Activated CD8-positive, alpha-beta memory T cell treated with anti-CD3 and anti-CD28 coated beads for 4 hours (primary cell): ENCODE data around the gene HOXA10.

ENCODE experiments used
- DNase-seq, 2 donors: peaks; one replicate each; pipeline ENCODE4 v3.0.0-alpha.2; 2020; ENCODE audit warnings: low read depth in 2 of 2

The HOXA10 gene

GRCh38 chr7:27166531-27167505 is 7.3 kb downstream of the HOXA10 start:
- DNase-seq: no peak

- no peak for DNase-seq
Observed at GRCh38 chr7:27165996-27166530, 8.1 kb downstream of the HOXA10 start.

- no peak for DNase-seq
Observed at GRCh38 chr7:27165089-27165995, 8.8 kb downstream of the HOXA10 start, which contains the start of gene HOXA9. Gene HOXA9 (minus strand): TSS chr7:27165537. CDS start chr7:27165457, 80 bp downstream.

GRCh38 chr7:27164367-27165088 is 9.6 kb downstream of the HOXA10 start:
- DNase-seq: no peak

- DNase-seq: no peak
Observed at GRCh38 chr7:27164045-27164366, 10.1 kb downstream of the HOXA10 start.

- no peak for DNase-seq
Observed at GRCh38 chr7:27163288-27164044, 10.7 kb downstream of the HOXA10 start.

GRCh38 chr7:27162561-27163287 is 11.4 kb downstream of the HOXA10 start:
- DNase-seq: no peak

- DNase-seq: no peak
Observed at GRCh38 chr7:27161721-27162560, 12.2 kb downstream of the HOXA10 start.

- no peak for DNase-seq
Observed at GRCh38 chr7:27161214-27161720, 12.9 kb downstream of the HOXA10 start.

GRCh38 chr7:27160546-27161213 is 13.4 kb downstream of the HOXA10 start:
- DNase-seq: peak; percentile 73 to 74

- DNase-seq: no peak
Observed at GRCh38 chr7:27160145-27160545, 14.0 kb downstream of the HOXA10 start.

GRCh38 chr7:27159266-27160144 is 14.6 kb downstream of the HOXA10 start:
- DNase-seq: no peak

- DNase-seq: no peak
Observed at GRCh38 chr7:27158436-27159265, 15.5 kb downstream of the HOXA10 start.

- DNase-seq: no peak
Observed at GRCh38 chr7:27157702-27158431, 16.3 kb downstream of the HOXA10 start.

GRCh38 chr7:27156916-27157701 is 17.0 kb downstream of the HOXA10 start:
- no peak for DNase-seq
